Lower leg skin (tissue), 3 donors: ENCODE data around the gene UMODL1.

ENCODE experiments used
- POLR2A ChIP-seq, 2 donors: fragments of 450-650 bp; IDR thresholded peaks; one replicate each; pipeline ENCODE4 v1.6.1; 2016 to 2017; ENCODE audit warnings: antibody characterized with exemption in 2 of 2, mild to moderate bottlenecking in 1 of 2, moderate library complexity in 1 of 2
- TF ChIP-seq, protein P1 (sequence below), 3 donors: fragments of 450-650 bp; IDR thresholded peaks; one replicate each; pipeline ENCODE4 v1.5.1; 2016; ENCODE audit warnings: antibody characterized with exemption in 3 of 3, mild to moderate bottlenecking in 3 of 3, moderate library complexity in 2 of 3

- TF ChIP-seq, protein P1, sequence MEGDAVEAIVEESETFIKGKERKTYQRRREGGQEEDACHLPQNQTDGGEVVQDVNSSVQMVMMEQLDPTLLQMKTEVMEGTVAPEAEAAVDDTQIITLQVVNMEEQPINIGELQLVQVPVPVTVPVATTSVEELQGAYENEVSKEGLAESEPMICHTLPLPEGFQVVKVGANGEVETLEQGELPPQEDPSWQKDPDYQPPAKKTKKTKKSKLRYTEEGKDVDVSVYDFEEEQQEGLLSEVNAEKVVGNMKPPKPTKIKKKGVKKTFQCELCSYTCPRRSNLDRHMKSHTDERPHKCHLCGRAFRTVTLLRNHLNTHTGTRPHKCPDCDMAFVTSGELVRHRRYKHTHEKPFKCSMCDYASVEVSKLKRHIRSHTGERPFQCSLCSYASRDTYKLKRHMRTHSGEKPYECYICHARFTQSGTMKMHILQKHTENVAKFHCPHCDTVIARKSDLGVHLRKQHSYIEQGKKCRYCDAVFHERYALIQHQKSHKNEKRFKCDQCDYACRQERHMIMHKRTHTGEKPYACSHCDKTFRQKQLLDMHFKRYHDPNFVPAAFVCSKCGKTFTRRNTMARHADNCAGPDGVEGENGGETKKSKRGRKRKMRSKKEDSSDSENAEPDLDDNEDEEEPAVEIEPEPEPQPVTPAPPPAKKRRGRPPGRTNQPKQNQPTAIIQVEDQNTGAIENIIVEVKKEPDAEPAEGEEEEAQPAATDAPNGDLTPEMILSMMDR (IDR thresholded peaks at IDR 0.05), result no peak
- no peak for TF ChIP-seq POLR2A (IDR thresholded peaks at IDR 0.05)
Measured at GRCh38 chr21:42039470-42039901, 31.6 kb upstream of the UMODL1 start.
